Uterus (tissue), 2 donors: ENCODE results near the gene ZFPM1.

Experiments
- CTCF ChIP-seq, 4 experiments: fragments of 200-600 bp in 2 of 4; fragments of 450-650 bp in 2 of 4; sonication (generic) in 2 of 4; IDR thresholded peaks; one replicate each; pipeline ENCODE4 v1.5.1; 2016 to 2019; ENCODE audit warnings: antibody characterized with exemption in 4 of 4, mild to moderate bottlenecking in 2 of 4, moderate library complexity in 1 of 4
- POLR2A ChIP-seq, 2 donors: fragments of 450-650 bp; IDR thresholded peaks; one replicate each; pipeline ENCODE4 v1.6.1; 2016; ENCODE audit warnings: antibody characterized with exemption in 2 of 2, mild to moderate bottlenecking in 1 of 2, moderate library complexity in 1 of 2

DNA sequence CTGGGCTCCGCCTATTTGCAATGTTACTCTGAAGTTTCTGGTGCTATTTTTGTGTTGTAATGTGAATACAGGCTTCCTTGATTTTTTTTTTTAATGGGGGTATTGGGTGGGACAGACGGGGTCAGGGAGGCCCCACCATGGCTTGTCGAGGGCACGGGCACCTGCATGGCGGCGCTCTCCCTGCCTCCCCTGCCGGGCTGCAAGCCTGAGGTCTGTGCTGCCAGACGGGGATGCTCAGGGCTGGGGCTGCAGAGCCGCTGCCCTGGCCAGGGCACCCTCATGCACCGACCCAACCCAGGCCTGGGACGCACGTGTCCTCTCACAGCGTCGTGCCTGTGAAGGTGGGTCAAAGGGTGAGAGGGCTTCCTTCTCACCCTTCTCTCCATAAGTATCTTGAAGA lies 13.0 kb upstream of the ZFPM1 start:
- TF ChIP-seq CTCF (IDR thresholded peaks at IDR 0.05): no peak
- TF ChIP-seq POLR2A (IDR thresholded peaks at IDR 0.05): no peak
